HepG2 (cell line): Measurements from ENCODE around the gene STK25. TPM values are rescaled to one million over a fixed set of nuclear protein-coding genes. Genes with fewer than 3 reads are reported as not detected.

Source experiments
- ATAC-seq: fragments of 200-7000 bp; cut with Tn5 transposase; 3 replicates; pipeline ENCODE4 v1.9.1; 2020; ENCODE audit warnings: mild to moderate bottlenecking, moderate library complexity
- BruUV-seq: library from RNA; stranded (reverse); fragments of 400-500 nt; replicated peaks from 2 replicates; lab custom pipeline; 2021; lab: Mats Ljungman, UMichigan
- CTCF ChIA-PET: fragments of 300-600 bp; formaldehyde crosslinking; extraction: SDS; loops from one replicate; lab custom pipeline; 2021; ENCODE audit warnings: low total read pairs, inconsistent platforms, low intra/inter-chr PET ratio; lab: Yijun Ruan, JAX
- POLR2A ChIA-PET: fragments of 350-600 bp; sonication (Branson Sonifier 250); formaldehyde crosslinking; loops from one replicate; lab custom pipeline; 2020; ENCODE audit warnings: antibody characterized with exemption, inconsistent platforms; lab: Yijun Ruan, JAX
- DNase-seq: peaks from one replicate; pipeline ENCODE4 v3.0.0-alpha.2; 2015; ENCODE audit warnings: low spot score
- FAIRE-seq: peaks from 3 replicates; lab custom pipeline; 2011; peaks lifted over from hg19 to GRCh38; lab: Jason Lieb, UNC
- H2AFZ ChIP-seq: one replicate; pipeline ENCODE4 v1.6.1; 2011; ENCODE audit warnings: low read length, inconsistent platforms
- H3K27ac ChIP-seq: fragments of 300-600 bp; 3 replicates; pipeline ENCODE4 v1.8.0; 2011; ENCODE audit warnings: mixed run types, mild to moderate bottlenecking, mixed read lengths, low read length, inconsistent platforms; ENCODE audit not compliant: insufficient read depth; ENCODE audit errors: extremely low read length
- H3K27me3 ChIP-seq, 2 experiments: fragments of 200-600 bp in 1 of 2; 2 replicates in 1 of 2; 3 replicates in 1 of 2; pipeline versions ENCODE4 v1.6.0 to v1.8.0; 2011; ENCODE audit warnings: low read length in 2 of 2, mild to moderate bottlenecking in 2 of 2, moderate library complexity in 2 of 2, inconsistent platforms in 1 of 2; ENCODE audit not compliant: insufficient read depth in 2 of 2, control insufficient read depth in 1 of 2
- H3K36me3 ChIP-seq, 2 experiments: fragments of 200-600 bp in 1 of 2; replicated peaks in 1 of 2; 2 replicates in 1 of 2; 3 replicates in 1 of 2; pipeline versions ENCODE4 v1.5.1 to v1.8.0; 2011; ENCODE audit warnings: low read length in 2 of 2, inconsistent platforms in 1 of 2; ENCODE audit not compliant: insufficient read depth in 2 of 2, control insufficient read depth in 1 of 2
- H3K4me1 ChIP-seq: 2 replicates; pipeline ENCODE4 v1.5.1; 2012; ENCODE audit warnings: low read length, inconsistent platforms; ENCODE audit not compliant: insufficient read depth
- H3K4me2 ChIP-seq: 2 replicates; pipeline ENCODE4 v1.6.0; 2011; ENCODE audit warnings: low read depth, low read length, inconsistent platforms
- H3K4me3 ChIP-seq, 3 experiments: fragments of 200-600 bp in 1 of 3; sonication (generic), shearing (Covaris generic) in 1 of 3; replicated peaks in 1 of 3; 2 replicates each; pipeline ENCODE4 v1.5.1; 2011 to 2016; ENCODE audit warnings: low read length in 3 of 3, inconsistent platforms in 2 of 3, low read depth in 2 of 3, mild to moderate bottlenecking in 2 of 3, control low read depth in 1 of 3, mixed read lengths in 1 of 3; ENCODE audit not compliant: insufficient read depth in 1 of 3
- H3K79me2 ChIP-seq: one replicate; pipeline ENCODE4 v1.6.1; 2011; ENCODE audit warnings: low read length, inconsistent platforms; ENCODE audit not compliant: insufficient read depth
- H3K9ac ChIP-seq: 2 replicates; pipeline ENCODE4 v1.6.0; 2011; ENCODE audit warnings: mild to moderate bottlenecking, low read depth, low read length, inconsistent platforms; ENCODE audit not compliant: insufficient read depth
- H3K9me3 ChIP-seq: 2 replicates; pipeline ENCODE4 v1.5.1; 2012; ENCODE audit warnings: mild to moderate bottlenecking, low read length
- H4K20me1 ChIP-seq: 2 replicates; pipeline ENCODE4 v1.6.0; 2011; ENCODE audit warnings: inconsistent platforms, mild to moderate bottlenecking, low read length, moderate library complexity; ENCODE audit not compliant: insufficient read depth
- AGO2 ChIP-seq: fragments of 200-400 bp; formaldehyde crosslinking; optimal IDR thresholded peaks from 2 replicates; pipeline ENCODE3; 2017; ENCODE audit warnings: mild to moderate bottlenecking, low read depth, low read length, moderate library complexity
- IKZF4 ChIP-seq: sonication (generic); formaldehyde crosslinking; IDR thresholded peaks from 2 replicates; pipeline ENCODE4 v1.5.1; 2020; ENCODE audit warnings: borderline replicate concordance, mild to moderate bottlenecking, low read depth, missing genetic modification reagents; ENCODE audit errors: not compliant biosample characterization
- KDM5B ChIP-seq: sonication (generic); formaldehyde crosslinking; IDR thresholded peaks from 2 replicates; pipeline ENCODE4 v1.4.0; 2020; ENCODE audit warnings: missing genetic modification reagents, mild to moderate bottlenecking, borderline replicate concordance
- POLR2G ChIP-seq: fragments of 200-400 bp; formaldehyde crosslinking; IDR thresholded peaks from 2 replicates; pipeline ENCODE4 v1.6.1; 2018; ENCODE audit warnings: mild to moderate bottlenecking, low read depth, low read length, moderate library complexity
- RBFOX2 ChIP-seq: fragments of 200-400 bp; formaldehyde crosslinking; IDR thresholded peaks from 2 replicates; pipeline ENCODE4 v1.6.1; 2017; ENCODE audit warnings: low read depth, mild to moderate bottlenecking, low read length
- ZNF569 ChIP-seq: sonication (generic); formaldehyde crosslinking; IDR thresholded peaks from 2 replicates; pipeline ENCODE4 v1.5.0; 2020; ENCODE audit warnings: mild to moderate bottlenecking, missing genetic modification reagents, moderate library complexity, borderline replicate concordance
- WGBS: methylation state at CpG from one replicate; pipeline ENCODE4 v1.1.6; 2017; ENCODE audit warnings: low lambda C conversion rate; 5-methylcytosine and 5-hydroxymethylcytosine counted together
- in situ Hi-C: cut with HindIII; loops from 2 replicates; pipeline ENCODE4 v1.10.0; 2017; ENCODE audit warnings: low pct_unique_long_range_greater_than_20kb; ENCODE audit not compliant: extremely low pct_ligation_motif_present
- intact Hi-C: fragments of 100-400 bp; cut with micrococcal nuclease; formaldehyde crosslinking; loops from one replicate; pipeline ENCODE4 v1.10.0; 2022; ENCODE audit not compliant: unreplicated experiment
- polyA plus RNA-seq, 8 experiments: library from polyadenylated mRNA; depleted of rRNA in 3 of 8; stranded (reverse) in 7 of 8; unstranded in 1 of 8; fragments of >200 nt; fragmentation: Illumina TruSeq in 4 of 8; extraction: Trizol in 4 of 8; gene quantifications; 2 replicates each; pipeline versions ENCODE4 v1.2.1 to v1.2.3, GENCODE V29; 2011 to 2016; ENCODE audit warnings: low read depth in 4 of 8, missing spikeins in 1 of 8, mixed read lengths in 1 of 8; ENCODE audit not compliant: insufficient read depth in 1 of 8
- total RNA-seq, 5 experiments: library from RNA; depleted of rRNA; stranded (reverse); fragments of >200 nt; fragmentation: Illumina TruSeq; extraction: Trizol; gene quantifications; 2 replicates each; pipeline ENCODE4 v1.2.3, GENCODE V29; 2016; ENCODE audit warnings: low read depth in 1 of 5
- TF ChIP-seq, protein P1 (sequence below): sonication (generic); formaldehyde crosslinking; IDR thresholded peaks from 2 replicates; pipeline ENCODE4 v1.5.1; 2020; ENCODE audit warnings: mild to moderate bottlenecking, missing genetic modification reagents, borderline replicate concordance
- TF ChIP-seq, protein P2 (sequence below): sonication (generic); formaldehyde crosslinking; IDR thresholded peaks from 2 replicates; pipeline ENCODE4 v1.4.0; 2020; ENCODE audit warnings: missing genetic modification reagents
- TF ChIP-seq, protein P3 (sequence below): sonication (generic); formaldehyde crosslinking; IDR thresholded peaks from 2 replicates; pipeline ENCODE4 v1.9.0; 2022; ENCODE audit warnings: missing genetic modification reagents, mild to moderate bottlenecking, borderline replicate concordance

STK25 gene
- total and polyA plus RNA-seq, 2 of the 13 experiments (the other 11 are each of a cell fraction or from before 2014, with no cell fraction given), result 177 to 481 TPM

DNA sequence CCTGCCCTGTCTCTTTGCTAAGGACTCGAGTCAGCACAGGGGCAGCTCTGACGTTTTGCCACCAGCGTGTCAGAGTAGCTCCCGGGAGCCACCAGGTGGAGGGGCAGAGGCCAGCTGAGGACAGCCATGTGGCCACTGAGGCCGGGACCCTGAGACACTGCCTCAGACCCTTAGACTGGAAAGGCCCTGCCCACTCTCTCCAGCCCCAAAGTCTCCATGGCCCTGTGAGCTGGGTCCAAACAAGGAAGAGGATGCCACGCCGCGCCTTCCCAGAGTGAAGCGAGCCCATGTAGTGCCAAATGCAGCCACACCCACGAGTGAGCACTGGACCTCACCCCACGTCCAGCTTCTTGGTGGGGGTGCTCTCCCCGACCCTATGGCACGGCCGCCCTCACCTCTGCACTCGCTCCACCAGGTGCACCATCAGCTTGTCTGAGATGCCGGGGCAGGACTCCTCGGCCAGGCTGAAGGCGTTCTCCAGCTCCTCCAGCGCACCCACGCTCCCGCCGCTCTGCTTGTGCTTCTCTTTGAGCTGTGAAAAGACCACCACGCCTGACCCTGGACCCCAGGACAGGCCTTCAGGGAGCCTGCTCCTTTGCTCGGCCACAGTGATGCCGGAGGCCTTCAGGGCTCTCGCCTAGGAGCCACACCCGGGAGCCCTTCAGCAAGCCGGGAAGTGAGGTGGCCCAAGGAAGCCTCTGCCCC lies 12.2 kb downstream of the STK25 start:
- H3K4me3 ChIP-seq, result no peak overlapping the region
- TF ChIP-seq KDM5B (CRISPR knock-in tag) (0 out of 2 replicates have a peak, but pooled peaks have one; percentile 3), IKZF4 (CRISPR knock-in tag) (no peak), RBFOX2 (peak; percentile 38), ZNF569 (CRISPR knock-in tag) (no peak), AGO2 (peak; percentile 72), POLR2G (0 out of 2 replicates have a peak, but pooled peaks have one; percentile 2)
- TF ChIP-seq, protein P1, sequence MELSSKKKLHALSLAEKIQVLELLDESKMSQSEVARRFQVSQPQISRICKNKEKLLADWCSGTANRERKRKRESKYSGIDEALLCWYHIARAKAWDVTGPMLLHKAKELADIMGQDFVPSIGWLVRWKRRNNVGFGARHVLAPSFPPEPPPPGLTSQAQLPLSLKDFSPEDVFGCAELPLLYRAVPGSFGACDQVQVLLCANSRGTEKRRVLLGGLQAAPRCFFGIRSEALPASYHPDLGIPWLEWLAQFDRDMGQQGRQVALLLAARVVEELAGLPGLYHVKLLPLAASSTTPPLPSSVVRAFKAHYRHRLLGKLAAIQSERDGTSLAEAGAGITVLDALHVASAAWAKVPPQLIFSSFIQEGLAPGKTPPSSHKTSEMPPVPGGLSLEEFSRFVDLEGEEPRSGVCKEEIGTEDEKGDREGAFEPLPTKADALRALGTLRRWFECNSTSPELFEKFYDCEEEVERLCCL (CRISPR knock-in tag), result no peak
- TF ChIP-seq, protein P2, sequence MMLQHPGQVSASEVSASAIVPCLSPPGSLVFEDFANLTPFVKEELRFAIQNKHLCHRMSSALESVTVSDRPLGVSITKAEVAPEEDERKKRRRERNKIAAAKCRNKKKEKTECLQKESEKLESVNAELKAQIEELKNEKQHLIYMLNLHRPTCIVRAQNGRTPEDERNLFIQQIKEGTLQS (CRISPR knock-in tag), result no peak
- TF ChIP-seq, protein P3, sequence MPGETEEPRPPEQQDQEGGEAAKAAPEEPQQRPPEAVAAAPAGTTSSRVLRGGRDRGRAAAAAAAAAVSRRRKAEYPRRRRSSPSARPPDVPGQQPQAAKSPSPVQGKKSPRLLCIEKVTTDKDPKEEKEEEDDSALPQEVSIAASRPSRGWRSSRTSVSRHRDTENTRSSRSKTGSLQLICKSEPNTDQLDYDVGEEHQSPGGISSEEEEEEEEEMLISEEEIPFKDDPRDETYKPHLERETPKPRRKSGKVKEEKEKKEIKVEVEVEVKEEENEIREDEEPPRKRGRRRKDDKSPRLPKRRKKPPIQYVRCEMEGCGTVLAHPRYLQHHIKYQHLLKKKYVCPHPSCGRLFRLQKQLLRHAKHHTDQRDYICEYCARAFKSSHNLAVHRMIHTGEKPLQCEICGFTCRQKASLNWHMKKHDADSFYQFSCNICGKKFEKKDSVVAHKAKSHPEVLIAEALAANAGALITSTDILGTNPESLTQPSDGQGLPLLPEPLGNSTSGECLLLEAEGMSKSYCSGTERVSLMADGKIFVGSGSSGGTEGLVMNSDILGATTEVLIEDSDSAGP (CRISPR knock-in tag), result 0 out of 2 replicates have a peak, but pooled peaks have one; percentile 1
- intact Hi-C loops, result no loop called here
- H4K20me1 ChIP-seq, result no peaks in the 10 kb centered on the region
- WGBS, result 94% methylated on average over 26 of the region's 28 CpGs
- H3K4me1 ChIP-seq, result no peaks in the 10 kb centered on the region
- in situ Hi-C loops, result no loop called here
- no peak overlapping the region for H3K4me2 ChIP-seq
- CTCF ChIA-PET, result no interaction called here
- DNase-seq (no peak), FAIRE-seq (no peak), ATAC-seq (no peak)
- H2AFZ ChIP-seq, result no peak overlapping the region
- H3K9me3 ChIP-seq, result no peaks in the 10 kb centered on the region
- no peaks in the 10 kb centered on the region for H3K27me3 ChIP-seq
- H3K9ac ChIP-seq, result no peak overlapping the region
- peaks cover 44 to 76% of the 10 kb centered on the region in 2 experiments for H3K36me3 ChIP-seq
- H3K27ac ChIP-seq, result no peak overlapping the region
- BruUV-seq, result no TSS peak
- H3K79me2 ChIP-seq, result peaks cover 12% of the 10 kb centered on the region
- POLR2A ChIA-PET, result interaction anchor here (0.6 kb wide), 1 partner anchor 10 kb away, joined by 3 read pairs; no protein-coding TSS in a partner anchor
